ENCODE data around the gene DDX54.
"Not testable (repeated sequence)": the region's sequence is repeated elsewhere in the genome, so short reads cannot be mapped to it uniquely, and the experiment has no call there.

Gene DDX54

DNA sequence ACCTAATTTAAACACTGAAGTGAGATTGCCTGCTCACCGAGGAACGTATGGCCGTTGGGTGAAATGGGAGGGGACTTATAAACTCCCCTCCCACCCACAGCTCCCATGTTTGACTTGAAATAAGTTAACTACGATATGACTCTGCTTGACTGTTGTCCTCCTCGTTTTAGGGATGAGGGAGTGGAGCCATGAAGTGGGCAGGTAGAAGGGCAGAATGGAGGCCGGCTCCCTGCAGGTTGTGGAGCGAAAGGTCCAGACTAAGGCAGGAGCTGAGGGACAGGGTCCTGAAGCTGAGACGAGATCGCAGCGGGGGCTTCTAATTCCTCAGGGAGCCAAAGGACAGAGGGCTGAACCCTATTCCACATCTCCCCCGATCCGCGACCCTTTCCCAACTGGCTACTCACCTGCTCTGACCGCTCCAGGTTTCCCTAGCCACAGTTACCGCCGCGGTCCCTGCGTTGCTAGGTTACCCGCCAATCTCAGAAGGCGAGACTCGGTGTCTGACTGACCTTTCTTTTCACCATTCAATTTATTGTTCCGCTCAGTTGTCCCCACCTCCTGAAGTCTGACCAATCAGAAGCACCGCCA lies 35.4 kb upstream of the DDX54 start:
- no peak for DNase-seq

DNA sequence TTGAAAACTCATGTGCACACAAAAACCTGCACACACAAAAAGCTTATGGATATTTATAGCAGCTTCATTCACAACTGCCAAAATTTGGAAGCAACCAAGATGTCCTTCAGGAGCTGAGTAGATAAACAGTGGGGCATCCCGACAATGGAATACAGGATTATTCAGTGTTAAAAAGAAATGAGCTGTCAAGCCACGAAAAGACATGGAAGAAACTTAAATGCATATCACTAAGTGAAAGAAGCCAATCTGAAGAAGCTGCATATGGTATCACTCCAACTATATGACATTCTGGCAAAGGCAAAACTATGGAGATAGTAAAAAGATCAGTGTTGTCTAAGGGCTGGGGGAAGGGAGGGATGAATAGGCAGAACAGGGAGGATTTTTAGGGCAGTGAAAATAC lies 30.7 kb upstream of the DDX54 start:
- no peak for DNase-seq

DNA sequence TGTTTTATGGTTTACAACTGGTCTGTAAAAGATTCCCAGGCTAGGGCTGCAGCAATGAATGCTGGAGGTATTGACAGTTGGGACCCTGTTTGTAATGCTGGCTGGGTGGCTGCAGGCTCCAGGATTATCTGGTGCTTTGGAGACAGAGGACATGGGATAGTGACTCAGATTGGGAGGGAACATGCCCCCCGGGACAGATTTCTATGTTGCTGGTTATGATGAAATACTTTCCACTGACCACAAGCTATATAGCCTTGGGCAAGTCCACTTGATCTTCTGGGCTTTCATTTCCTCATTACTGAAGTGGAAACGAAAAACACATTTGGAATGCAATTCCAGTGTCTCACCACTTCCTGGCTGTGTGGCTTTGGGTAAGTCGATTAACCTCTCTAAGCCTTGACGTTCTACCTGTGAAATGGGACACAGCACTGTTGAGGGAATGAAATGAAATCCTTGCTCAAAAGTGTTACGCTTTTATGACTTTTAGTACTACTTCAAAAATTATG lies 29.7 kb upstream of the DDX54 start:
- peak in 1 of 2 donors; percentile 65 for DNase-seq

DNA sequence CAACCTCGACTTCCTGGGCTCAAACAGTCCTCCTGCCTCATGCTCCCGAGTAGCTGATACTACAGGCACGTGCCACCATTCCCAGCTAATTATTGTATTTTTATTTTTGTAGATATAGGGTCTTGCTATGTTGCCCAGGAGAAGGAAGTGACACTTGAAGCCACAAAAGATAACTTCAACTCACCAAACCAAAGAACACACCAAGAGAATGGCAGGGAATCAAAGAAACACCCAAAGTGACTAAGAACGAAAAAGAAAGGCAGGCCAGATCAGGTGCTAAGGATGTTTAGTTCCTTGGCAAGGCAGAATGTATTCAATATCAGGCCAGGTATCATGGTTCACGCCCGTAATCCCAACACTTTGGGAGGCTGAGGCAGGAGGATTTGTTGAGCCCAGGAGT lies 25.9 kb upstream of the DDX54 start:
- DNase-seq = no peak

DNA sequence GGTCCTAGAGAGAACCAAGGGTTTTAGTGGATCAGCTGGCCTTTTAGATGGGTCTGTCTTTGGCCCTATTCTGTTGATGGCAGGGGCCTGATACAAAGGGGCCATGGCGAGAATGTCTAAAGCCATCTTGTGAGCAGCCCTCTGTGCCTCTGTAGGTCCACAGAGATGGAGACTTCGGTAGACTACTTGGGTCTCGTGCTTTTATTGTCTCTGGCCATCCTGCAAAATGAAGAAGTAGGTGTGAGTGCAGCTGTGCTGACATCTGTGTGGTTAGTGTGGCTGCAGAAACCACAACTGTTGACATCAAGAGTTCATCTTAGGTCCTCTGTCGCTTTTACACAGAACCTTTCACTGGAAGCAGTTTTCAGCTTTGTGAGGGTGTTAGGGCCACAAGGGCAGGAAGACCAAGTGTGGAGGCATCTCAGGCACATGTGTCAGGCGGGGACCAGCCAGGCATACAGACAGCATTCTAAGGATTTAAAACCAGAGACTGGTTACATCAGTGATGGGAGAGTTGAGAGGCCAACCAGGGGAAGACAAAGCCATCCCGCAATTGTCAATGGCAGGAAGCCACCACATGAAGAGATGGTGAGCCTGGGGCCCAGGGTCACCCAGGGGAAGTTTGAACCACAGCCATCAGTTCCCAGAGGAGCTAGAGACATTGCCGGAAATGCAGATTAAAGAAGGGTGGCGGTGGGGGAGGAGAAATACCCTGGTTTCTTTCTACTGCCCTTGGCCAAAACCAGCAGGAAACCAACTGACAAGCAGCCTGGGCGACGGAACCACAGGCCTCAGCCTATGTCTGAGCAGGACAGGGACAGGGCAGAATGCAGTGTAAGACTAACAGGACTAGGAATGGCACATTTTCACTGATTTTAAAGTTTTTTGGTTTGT lies 23.0 kb upstream of the DDX54 start:
- DNase-seq = peak; percentile 81 to 87

DNA sequence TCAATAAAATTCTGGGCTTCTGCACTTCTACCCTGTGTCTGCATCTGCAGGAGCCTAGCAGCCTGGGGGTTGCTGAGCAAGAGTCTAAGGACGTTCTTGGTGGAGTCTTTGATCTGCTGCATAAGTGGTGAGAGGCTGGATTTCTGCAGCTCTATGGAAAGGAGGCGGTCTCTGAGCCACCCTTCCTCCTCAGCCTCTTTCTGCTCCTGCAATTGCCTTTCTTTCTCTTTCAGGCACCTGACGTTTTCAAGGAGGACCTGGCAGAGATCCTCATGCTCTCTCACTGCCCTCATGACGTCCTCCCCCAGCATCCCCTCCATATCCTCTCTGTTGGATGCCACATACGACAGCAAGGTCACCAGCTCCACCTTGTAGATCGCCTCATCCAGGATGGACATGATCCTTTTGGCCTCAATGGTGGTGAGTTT lies 22.3 kb upstream of the DDX54 start:
- peak; percentile 16 to 21 for DNase-seq

DNA sequence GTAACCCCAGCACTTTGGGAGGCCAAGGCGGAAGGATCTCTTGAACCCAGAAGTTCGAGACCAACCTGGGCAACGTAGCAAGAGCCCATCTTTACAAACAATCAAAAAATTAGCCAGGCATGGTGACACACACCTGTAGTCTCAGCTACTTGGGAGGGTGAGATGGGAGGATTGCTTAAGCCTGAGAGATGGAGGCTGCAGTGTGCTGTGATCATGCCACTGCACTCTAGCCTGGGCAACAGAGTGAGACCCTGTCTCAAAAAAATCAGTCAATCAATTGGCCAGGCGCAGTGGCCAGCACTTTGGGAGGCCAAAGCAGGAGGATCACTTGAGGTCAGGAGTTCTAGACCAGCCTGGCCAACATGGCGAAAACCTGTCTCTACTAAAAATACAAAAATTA lies 21.5 kb upstream of the DDX54 start:
- DNase-seq = not testable (repeated sequence)

DNA sequence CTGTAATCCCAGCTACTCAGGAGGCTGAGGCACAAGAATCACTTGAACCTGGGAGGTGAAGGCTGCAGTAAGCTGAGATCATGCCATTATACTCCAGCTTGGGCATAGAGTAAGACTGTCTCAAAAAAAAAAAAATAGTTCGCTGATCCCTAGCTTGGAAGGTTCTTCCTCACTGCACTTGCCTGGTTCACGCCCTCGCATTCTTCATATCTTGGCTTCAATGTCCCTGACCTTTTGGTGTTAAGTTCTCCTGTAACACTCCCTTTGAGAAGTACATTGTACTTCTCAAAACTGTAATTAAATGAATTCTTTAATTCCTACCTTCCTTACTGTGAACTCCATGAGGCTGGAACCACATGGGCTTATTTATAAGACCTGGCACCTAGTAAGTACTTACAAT lies 19.5 kb upstream of the DDX54 start:
- DNase-seq = no peak

DNA sequence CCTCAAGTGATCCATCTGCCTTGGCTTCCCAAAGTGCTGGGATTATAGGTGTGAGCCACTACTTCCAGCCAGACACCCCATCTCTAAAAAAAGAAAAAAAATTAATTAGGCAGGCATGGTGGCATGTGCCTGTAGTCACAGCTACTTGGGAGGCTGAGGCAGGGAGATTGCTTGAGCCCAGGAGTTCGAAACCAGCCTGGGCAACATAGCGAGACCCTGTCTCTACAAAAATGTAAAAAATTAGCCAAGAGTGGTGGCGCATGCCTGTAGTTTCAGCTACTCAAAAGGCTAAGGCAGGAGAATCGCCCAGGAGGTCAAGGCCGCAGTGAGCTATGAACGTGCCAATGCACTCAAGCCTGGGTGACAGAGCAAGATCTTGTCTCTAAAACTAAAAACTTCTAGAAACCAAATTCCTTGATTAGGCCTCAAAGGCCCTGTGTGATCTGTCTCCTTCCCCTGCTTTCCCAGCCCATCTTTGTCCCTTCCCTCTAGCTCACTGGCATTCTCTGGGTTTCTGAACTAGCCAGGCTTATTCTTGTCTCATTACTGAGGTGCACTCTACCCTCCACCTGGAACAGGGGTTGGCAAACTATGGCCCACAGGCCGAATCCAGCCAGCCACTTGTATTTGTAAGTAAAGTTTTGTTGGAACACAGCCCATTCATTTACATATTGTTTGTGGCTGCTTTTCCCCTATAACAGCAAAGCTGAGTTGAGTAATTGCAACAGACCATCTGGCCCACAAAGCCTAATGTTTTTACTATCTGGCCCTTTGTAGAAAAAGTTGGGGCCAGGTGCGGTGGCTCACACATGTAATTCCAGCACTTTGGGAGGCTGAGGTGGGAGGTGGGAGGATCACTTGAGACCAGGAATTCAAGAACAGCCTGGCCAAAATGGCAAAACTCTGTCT lies 18.8 kb upstream of the DDX54 start:
- DNase-seq = no peak

DNA sequence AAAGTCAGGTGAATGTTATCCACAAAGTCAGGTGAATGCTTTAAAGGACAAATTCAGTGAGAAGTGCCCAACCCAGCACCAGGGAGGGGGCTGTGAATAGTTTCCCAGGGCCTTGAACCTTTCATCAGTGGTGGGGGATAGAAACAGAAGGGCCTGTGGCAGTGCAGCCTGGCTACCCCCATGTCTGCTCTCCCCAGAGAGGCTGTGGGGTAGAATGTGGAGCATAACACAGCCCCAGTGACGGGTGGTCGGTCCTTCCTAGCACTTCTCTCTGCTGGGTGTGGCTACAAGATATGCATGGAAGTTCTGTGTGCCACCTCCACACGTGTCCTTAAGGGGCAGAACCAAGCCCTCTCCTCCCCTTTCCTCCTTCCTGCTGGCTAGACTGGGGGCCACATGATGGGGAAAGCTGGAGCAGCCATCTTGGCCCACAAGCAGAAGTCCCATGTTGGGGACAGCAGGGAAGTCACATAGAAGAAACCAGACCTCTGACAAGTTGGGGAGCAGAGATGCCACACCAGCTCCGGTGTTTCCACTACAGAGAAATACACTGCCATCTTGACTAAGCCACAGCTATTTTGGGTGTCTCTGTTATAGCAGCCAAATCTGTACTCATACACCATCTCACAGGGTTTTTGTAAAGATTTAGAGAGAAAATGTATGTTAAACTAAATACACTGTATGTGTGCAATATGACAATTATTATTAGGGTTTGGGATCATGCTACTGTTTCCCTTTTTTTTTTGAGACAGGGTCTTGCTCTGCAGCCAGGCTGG lies 17.2 kb upstream of the DDX54 start:
- no peak for DNase-seq

DNA sequence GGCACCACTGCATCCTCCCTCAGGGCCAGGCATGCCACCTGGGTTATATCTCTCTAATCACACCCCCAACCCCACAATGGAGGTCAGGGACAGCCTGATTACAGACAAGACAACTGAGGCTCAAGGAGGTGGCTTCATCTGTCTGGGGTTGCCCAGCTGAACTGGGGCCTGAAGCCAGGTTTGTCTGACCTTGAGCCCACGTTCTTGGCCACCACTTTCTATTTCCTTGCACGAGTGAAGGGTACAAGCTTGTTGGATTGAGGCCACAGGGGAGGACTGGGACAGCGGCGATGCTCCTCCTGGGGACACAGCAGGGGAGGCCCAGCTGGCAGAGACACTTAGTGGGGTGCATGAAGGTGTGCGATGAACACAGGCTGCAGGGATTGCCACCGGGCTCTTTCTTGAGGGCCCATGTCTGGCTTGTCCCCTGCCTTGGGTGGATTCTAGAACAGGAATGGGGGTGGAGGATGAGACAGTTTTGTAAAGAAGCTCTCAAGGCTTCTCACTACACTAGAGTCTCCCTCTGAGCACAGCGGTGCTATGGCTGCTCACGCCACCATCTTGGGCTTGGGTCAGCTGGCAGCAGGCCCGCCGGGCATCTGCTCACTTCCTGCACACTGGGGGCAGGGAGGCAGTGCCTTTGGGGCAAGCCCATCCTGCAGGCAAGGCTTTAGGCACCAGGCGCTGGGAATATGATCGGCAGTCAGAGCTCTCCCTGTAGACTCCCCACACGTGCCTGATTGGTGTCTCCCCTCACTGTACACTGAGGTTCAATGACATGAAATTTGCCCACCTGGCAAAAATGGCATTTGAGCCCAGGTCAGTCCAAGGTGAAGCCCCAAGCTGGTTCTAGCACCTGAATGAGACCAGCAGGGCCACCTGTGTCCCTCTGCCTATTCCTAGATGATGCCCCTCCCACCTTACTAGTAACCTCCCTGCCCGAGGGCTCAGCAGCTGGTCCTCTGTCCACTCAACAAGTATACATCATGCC lies 16.2 kb upstream of the DDX54 start:
- DNase-seq = no peak

DNA sequence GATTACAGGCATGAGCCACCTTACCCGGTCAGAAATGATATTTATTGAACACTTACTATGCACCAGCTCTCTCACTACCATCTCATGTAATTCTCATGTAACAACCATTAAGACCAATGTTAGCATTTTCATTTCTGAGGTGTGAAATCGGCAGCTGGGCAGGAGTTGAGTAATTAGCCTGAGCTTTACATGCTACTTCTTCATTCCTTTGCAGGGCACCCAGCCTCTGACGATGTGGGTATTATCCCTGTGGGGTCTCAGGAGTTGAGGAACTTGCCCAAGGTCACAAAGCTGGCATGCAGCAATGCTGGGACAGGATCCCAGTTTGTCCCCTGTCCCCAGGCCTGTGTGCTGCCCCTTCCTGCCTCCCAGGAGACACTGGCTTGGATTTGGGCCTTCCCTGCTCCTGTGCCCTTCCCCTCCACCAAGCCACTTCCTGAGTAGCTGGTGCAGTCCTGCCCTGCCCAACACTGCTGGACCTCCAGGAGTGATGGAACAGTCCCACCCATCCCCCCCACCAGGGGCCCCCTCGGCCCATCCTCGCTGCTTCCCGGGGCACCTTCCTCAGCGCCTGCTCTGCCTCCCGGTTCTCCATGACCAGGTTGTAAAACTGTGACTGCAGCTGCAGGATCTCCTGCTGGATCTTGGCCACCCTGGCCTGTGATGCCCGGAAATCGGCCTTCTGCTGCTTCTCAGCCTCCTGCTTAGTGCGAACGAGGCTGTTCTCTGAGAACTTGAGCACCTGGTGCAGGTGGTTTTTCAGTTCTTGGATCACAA lies 14.9 kb upstream of the DDX54 start:
- DNase-seq = no peak

DNA sequence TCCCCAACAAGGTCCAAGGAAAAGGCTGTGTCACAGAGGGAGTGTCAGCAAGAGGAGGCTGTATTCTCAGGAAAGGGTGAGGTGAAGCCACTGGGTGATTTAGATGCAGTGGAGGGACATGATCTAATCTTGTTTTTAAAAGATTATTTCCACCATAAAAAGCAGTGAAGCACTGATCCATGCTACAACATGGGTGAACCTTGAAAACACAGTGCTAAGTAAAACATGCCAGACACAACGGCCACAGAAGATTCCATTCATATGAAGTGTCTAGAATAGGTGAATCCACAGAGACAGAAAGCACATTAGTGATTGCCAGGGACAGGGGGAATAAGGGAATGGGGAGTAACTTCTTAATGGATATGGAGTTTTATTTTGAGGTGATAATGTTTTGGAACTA lies 13.0 kb upstream of the DDX54 start:
- no peak for DNase-seq

DNA sequence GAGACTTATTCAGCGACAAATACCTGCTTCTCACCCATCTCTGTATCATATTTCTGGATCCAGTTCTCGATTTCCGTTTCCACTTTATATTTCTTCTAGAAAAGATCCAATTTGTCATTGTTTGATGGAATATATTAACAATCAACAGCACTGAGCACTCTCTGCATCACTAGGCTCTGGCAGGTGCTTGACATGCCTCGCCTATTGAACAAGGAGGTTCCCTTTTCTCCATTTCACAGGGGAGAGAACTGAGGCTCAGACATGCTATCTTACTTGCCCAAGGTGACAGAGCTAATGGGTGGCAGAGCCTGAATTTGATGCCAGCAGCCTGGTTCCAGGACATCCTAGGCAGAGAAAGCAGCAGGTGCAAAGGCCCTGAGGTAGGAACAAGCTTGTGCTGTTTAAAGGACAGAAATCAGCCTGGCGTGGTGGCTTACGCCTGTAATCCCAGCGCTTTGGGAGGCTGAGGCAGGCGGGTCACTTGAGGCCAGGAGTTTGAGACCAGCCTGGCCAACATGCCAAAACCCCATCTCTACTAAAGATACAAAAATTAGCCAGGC lies 12.3 kb upstream of the DDX54 start:
- DNase-seq = no peak

DNA sequence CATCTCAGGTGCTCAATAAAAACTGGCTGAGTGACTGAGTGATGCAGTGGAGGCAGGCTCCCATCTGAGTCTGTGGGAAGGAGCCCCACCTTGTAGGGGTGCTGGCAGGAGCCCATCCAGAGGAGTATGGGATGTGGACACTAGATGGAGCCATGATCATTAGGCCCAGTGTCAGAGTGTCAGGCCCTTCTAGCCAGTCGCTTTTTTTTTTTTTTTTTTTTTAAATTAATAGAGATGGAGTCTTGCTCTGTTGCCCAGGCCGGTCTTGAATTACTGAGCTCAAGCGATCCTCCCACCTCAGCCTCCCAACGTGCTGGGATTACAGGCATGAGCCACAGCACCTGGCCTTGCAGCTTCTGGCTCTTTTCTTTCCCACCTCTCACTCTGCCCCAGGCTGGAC lies 11.7 kb upstream of the DDX54 start:
- peak; percentile 78 to 79 for DNase-seq

DNA sequence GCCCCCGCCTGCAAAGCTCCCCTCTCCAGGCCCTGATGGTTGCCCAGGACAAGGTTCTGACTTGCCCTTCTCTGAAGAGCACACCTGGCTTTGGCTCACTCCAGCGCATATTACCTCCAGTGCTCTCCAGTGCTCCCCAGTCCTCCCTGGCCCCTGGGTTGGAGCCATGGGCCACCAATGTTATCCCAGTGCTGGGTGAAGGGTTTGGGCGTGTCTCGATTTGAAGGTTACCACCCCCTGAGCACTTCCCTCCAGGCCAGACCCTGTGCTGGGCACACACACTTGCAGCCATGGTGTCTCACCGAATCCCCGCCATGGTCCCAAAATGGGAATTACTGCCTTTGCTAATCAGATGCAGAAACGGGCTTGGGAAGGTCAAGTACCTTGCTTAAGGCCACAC lies 11.3 kb upstream of the DDX54 start:
- DNase-seq = no peak

DNA sequence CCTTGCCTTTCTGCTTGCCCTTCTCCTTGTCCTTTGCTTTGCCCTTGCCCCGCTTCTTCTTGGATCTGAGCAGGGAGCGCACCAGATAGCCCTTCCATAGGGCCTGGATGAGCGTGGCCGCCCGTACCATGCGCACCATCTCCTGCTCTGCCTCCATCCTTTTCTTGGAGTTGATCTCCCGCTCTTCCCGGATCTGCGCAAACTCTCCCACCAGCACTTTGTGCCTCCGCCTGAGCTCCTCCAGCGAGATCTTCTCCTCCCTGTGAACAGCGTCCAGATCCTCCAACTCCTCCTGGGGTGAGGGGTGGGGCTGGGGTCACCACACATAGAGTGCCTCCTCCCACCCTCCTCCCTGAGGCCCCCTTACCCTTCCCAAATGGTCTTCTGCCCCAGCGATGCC lies 10.3 kb upstream of the DDX54 start:
- no peak for DNase-seq

DNA sequence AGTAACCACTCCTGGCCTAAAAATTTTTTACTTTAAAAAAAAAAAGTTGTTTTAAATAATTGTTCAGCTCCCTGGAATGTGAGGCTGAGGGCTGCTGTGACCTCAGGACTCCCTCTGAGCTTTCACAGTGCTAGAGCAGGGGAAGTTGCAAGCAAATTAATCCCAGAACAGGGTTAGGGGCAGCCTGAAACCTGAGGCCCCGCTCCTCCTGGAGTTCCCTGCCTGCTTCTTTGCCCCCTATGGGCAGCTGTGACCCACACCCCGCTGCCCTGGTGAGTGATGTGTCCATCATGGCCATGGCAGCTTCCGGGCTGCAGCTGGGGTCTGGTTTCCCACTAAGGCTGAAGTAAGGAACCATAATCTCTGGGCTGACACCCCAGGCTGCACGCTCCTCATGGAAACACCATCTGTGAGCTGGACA lies 9.7 kb upstream of the DDX54 start:
- DNase-seq = no peak

DNA sequence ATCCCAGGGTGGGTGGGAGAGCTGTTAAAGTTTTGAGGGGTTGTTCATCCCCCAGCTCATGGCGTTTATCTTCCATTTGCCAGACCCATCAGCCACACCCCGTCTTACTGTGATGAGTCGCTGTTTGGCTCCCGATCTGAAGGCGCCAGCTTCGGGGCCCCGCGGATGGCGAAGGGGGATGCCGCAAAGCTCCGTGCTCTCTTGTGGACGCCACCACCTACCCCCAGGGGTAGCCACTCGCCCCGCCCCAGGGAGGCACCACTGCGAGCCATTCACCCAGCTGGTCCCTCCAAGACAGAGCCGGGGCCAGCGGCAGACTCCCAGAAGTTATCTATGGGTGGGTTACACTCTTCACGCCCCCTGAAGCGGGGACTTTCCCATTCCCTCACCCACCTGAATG lies 5.9 kb upstream of the DDX54 start:
- no peak for DNase-seq

DNA sequence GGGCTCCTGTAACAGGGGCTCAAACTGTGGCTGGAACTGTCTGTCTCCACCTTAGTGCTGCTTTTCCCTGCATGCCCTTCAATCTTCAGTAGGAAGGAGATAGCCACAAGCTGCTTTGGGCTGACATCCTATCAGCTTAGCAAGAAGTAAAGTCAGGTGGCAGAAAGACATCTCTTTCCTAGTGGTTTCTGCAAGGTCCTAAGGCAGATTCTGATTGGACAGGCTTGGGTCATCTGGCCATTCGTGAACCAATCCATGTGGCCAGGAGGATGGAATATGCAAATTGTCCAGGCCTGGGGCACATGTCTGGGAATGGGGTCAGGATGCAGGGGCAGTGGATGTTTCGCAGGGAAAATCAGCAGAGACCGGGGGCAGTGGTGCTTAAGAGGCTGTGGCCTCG lies 5.5 kb upstream of the DDX54 start:
- DNase-seq = no peak

Measured in CD4-positive, alpha-beta T cell treated with Interleukin-4 for 1 hour (primary cell).